HG02610 (cell line): ENCODE results near the gene DPEP2NB.
"Not testable (repeated sequence)": the region's sequence is repeated elsewhere in the genome, so short reads cannot be mapped to it uniquely, and the experiment has no call there.

ENCODE experiments used
- ATAC-seq: cut with Tn5 transposase; IDR thresholded peaks from one replicate; pipeline ENCODE4 v1.9.1; 2021; ENCODE audit warnings: mild to moderate bottlenecking, moderate library complexity; ENCODE audit not compliant: unreplicated experiment

The DPEP2NB gene

GRCh38 chr16:67987460-67988160, 28.1 kb downstream of the DPEP2NB start:
- ATAC-seq = no peak

- no peak for ATAC-seq
Observed at GRCh38 chr16:67986949-67987348, 28.8 kb downstream of the DPEP2NB start.

DNA sequence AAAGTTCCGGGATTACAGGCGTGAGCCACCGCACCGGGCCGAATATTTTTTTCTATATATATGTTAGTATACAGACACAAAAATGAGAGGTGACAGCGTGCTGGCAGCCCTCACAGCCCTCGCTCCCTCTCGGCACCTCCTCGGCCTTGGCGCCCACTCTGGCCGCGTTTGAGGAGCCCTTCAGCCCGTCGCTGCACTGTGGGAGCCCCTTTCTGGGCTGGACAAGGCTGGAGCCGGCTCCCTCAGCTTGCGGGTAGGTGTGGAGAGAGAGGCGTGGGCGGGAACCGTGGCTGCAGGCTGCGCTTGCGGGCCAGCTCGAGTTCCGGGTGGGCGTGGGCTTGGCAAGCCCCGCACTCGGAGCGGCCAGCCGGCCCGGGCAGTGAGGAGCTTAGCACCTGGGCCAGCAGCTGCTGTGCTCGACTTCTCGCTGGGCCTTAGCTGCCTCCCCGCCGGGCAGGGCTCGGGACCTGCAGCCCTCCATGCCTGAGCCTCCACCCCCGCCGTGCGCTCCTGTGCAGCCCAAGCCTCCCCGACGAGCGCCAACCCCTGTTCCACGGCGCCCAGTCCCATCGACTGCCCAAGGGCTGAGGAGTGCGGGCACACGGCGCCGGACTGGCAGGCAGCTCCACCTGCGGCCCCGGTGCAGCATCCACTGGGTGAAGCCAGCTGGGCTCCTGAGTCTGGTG, 33.6 kb downstream of the DPEP2NB start:
- no peak for ATAC-seq

GRCh38 chr16:67979955-67980678, 35.6 kb downstream of the DPEP2NB start, which contains the start of gene DPEP3:
TSS of gene DPEP3 (minus strand) at chr16:67980499. CDS start at chr16:67980380, 119 bp downstream.
- ATAC-seq = no peak

GRCh38 chr16:67977469-67978227, 38.1 kb downstream of the DPEP2NB start:
- no peak for ATAC-seq

DNA sequence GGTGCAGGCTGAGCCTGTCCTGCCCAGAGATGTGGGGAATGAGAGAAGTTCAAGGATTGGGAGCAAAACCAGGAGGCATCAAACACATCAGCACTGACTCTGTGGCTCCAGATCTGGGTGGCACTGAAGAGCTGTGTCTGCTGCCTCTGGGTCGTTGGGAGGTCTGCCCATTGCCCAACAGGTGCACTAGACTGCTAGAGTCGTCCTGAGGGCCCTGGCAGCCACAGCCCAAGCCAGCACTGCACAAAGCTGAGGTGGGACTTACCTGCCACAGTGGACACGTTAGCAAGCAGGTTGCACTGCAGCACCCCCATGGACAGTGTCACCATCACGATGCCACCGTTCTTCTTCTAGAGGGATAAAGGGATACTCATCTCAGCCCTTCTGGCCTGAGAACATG, 38.7 kb downstream of the DPEP2NB start:
- no peak for ATAC-seq

GRCh38 chr16:67976205-67976604, 39.5 kb downstream of the DPEP2NB start:
- ATAC-seq = no peak

GRCh38 chr16:67975321-67976105, 40.2 kb downstream of the DPEP2NB start:
- ATAC-seq = no peak

DNA sequence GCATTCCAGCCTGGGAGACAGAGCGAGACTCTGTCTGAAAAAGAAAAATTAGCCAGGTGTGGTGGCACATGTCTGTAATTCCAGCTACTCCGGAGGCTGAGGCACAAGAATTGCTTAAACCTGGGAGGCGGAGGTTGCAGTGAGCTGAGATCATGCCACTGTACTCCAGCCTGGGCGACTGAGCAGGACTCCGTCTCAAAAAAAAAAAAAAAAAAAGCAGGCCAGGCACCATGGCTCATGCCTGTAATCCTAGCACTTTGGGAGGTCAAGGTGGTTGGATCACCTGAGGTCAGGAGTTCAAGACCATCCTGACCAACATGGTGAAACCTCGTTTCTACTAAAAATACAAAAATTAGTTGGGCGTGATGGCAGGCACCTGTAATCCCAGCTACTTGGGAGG, 43.4 kb downstream of the DPEP2NB start:
- ATAC-seq = not testable (repeated sequence)

GRCh38 chr16:67971111-67971510, 44.6 kb downstream of the DPEP2NB start:
- no peak for ATAC-seq

DNA sequence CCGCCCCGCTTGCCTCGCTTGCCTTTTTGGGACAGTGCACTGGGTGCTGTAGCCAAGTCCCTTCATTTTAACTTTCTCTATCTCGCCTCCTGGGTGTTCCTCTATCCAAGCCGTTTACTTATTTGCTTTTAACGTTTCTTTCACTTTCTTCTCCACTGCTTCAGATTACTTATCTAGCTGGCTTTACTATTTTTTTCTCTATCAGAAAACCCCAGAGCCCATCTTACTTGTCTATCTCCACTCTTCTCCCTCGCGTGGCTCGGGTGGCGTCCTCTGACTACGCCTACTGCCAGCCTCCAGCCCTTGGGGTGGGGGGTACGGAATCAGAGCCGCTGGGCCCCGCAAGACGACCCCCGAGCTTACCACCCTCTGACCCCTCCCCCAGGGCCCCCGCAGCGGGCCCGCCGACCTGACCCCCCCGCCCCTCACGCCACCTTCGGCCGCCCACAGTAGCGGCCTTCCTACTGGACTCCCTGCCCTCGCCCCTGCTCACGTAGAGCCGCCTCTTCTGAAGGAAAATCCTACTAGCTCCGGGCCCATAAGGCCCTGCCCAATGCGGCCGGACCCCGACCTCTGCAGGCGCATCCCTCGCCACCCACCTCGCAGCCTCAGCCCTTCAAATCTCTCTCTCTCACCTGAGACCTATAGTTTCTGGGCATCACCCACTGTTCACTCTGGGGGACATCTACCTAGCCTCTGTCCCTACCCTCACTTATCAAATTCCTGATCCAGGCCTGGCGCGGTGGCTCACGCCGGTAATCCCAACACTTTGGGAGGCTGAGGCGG, 46.3 kb downstream of the DPEP2NB start:
- no peak for ATAC-seq

- peak; percentile 79 for ATAC-seq
Observed at GRCh38 chr16:67968400-67969253, 47.1 kb downstream of the DPEP2NB start, which contains the start of gene SLC12A4. TSS of gene SLC12A4 (minus strand) at chr16:67968637. CDS start at chr16:67968553, 84 bp downstream.

- peak; percentile 21 for ATAC-seq
Observed at GRCh38 chr16:67967958-67968399, 47.7 kb downstream of the DPEP2NB start.

DNA sequence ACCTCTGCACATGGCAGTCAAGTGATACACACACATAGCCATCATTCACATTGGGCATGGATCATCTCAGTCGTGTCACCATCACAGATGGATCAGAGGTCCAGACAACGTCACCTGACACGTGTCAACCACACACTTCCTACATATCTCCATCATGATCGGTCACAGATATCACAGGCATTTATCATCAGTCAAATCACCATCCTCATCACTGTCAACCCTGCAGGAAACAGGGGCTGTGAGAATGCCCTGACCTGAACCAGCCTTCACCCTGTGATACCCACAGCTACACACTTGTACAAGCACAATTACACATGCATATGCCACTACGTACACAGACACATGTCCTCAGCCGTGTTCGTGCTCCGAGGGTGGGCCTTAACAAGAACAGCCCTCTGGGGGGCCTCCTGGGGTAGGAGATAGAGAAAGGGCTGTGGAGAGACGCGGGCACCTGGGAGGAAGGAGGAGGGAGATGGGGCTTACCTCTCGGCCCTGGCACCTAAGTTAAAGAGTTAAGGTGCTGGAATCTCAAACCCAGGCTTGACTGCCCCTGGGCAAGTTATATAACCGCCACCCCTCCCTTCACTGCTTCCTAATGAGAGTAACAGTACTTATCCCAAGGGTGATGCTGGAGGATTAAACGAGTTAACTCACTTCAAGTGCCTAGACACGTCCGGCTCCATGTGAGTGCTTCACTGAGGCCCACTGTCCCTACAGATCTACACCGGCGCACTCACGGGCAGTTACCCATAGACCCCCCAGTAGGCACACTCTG, 48.3 kb downstream of the DPEP2NB start:
- ATAC-seq = no peak

GRCh38 chr16:67966549-67967182, 49.0 kb downstream of the DPEP2NB start:
- ATAC-seq = no peak

DNA sequence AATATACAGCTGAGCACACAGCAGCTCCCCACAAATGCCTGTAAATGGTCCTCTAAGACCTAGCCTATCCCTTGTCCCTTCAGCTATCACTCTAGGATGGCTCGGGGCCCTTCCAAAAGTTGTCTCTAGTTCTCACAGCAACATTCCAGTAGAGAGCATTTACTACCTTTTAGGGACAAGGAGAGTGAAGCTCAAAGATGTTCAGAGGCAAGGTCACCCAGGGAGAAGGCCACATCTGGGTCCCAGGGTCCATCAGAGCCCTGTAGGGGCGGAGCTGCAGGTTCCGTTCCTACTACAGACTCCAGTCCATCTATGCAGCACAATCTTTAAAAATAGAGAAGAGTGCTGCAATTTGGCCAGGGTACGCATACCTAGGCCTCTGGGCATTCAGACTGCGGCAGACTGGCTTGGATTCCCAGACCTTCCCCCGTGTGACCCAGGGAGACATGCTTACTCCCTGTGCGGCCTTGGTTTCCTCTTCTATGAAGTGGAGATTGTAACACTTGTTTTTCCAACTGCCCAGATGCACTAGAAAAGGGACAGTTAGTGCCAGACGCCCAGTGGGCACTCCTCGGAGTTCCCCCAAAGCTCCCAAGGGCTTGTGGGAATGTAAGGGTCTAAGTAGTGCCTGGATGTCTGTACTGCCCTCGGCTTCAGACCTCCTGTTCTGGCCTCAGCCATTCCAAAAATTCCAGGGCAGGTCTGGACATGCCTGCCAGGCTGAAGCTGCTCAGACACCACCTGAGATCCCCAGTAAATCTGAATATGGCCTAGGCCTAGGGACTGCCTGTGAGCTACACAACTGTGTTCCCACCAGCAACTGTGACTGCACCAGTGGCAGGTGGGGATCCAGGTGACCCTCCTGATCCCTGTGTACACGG, 49.8 kb downstream of the DPEP2NB start:
- ATAC-seq = no peak
